ACHN (cell line): ENCODE data around the gene MAS1.
"Not testable (repeated sequence)": the region's sequence is repeated elsewhere in the genome, so short reads cannot be mapped to it uniquely, and the experiment has no call there.

ENCODE experiments used
- DNase-seq: peaks from one replicate; pipeline ENCODE4 v3.0.0-alpha.2; 2015
- in situ Hi-C: cut with HindIII; loops from 2 replicates; pipeline ENCODE4 v1.10.0; 2017; ENCODE audit warnings: low sequenced_read_pairs, low pct_ligation_motif_present, low pct_unique_long_range_greater_than_20kb

MAS1 gene

GRCh38 chr6:159890792-159891191 lies at the start of gene MAS1:
TSS of gene MAS1 (plus strand) at chr6:159890988. CDS start at chr6:159906956, 15,968 bp downstream.
- in situ Hi-C loops: no loop called here
- no peak for DNase-seq

GRCh38 chr6:159842035-159842434 lies 48.8 kb upstream of the MAS1 start:
- in situ Hi-C loops: no loop called here
- peak; percentile 4 for DNase-seq

- in situ Hi-C loops: no loop called here
- no peak for DNase-seq
Measured at GRCh38 chr6:159844737-159845645, 45.8 kb upstream of the MAS1 start.

- DNase-seq, in situ Hi-C loops: not testable (repeated sequence)
Measured at GRCh38 chr6:159848552-159848951, 42.2 kb upstream of the MAS1 start.

- DNase-seq, in situ Hi-C loops: not testable (repeated sequence)
Measured at GRCh38 chr6:159849851-159850250, 40.9 kb upstream of the MAS1 start.

GRCh38 chr6:159852877-159853276 lies 37.9 kb upstream of the MAS1 start:
- in situ Hi-C loops: no loop called here
- DNase-seq: peak; percentile 2

- in situ Hi-C loops: no loop called here
- no peak for DNase-seq
Measured at GRCh38 chr6:159853754-159854153, 37.0 kb upstream of the MAS1 start.

- DNase-seq: no peak
- in situ Hi-C loops: no loop called here
Measured at GRCh38 chr6:159854959-159855358, 35.8 kb upstream of the MAS1 start.

- in situ Hi-C loops: no loop called here
- no peak for DNase-seq
Measured at GRCh38 chr6:159858259-159858658, 32.5 kb upstream of the MAS1 start.

GRCh38 chr6:159860482-159860881 lies 30.3 kb upstream of the MAS1 start:
- no peak for DNase-seq
- in situ Hi-C loops: no loop called here

GRCh38 chr6:159862103-159862502 lies 28.7 kb upstream of the MAS1 start:
- in situ Hi-C loops: no loop called here
- DNase-seq: no peak

GRCh38 chr6:159863341-159863740 lies 27.4 kb upstream of the MAS1 start:
- peak; percentile 57 for DNase-seq
- in situ Hi-C loops: not testable (repeated sequence)

GRCh38 chr6:159865226-159865920 lies 25.4 kb upstream of the MAS1 start:
- DNase-seq: no peak
- in situ Hi-C loops: no loop called here

- in situ Hi-C loops: no loop called here
- no peak for DNase-seq
Measured at GRCh38 chr6:159866286-159867247, 24.2 kb upstream of the MAS1 start.

GRCh38 chr6:159871241-159871640 lies 19.5 kb upstream of the MAS1 start:
- in situ Hi-C loops: no loop called here
- DNase-seq: no peak

GRCh38 chr6:159871906-159872305 lies 18.9 kb upstream of the MAS1 start:
- no peak for DNase-seq
- in situ Hi-C loops: no loop called here

- in situ Hi-C loops: no loop called here
- no peak for DNase-seq
Measured at GRCh38 chr6:159874435-159874834, 16.4 kb upstream of the MAS1 start.

- in situ Hi-C loops: no loop called here
- no peak for DNase-seq
Measured at GRCh38 chr6:159875194-159875593, 15.6 kb upstream of the MAS1 start.

GRCh38 chr6:159876242-159876641 lies 14.5 kb upstream of the MAS1 start:
- in situ Hi-C loops: no loop called here
- no peak for DNase-seq
